Measurements from ENCODE around the gene HRK. TPM values are rescaled to one million over a fixed set of nuclear protein-coding genes. Genes with fewer than 3 reads are reported as not detected.

Gene HRK
- total and polyA plus RNA-seq, 2 of the 13 experiments (the other 11 are each of a cell fraction or from before 2014, with no cell fraction given): 0.02 TPM; not detected in 1

DNA sequence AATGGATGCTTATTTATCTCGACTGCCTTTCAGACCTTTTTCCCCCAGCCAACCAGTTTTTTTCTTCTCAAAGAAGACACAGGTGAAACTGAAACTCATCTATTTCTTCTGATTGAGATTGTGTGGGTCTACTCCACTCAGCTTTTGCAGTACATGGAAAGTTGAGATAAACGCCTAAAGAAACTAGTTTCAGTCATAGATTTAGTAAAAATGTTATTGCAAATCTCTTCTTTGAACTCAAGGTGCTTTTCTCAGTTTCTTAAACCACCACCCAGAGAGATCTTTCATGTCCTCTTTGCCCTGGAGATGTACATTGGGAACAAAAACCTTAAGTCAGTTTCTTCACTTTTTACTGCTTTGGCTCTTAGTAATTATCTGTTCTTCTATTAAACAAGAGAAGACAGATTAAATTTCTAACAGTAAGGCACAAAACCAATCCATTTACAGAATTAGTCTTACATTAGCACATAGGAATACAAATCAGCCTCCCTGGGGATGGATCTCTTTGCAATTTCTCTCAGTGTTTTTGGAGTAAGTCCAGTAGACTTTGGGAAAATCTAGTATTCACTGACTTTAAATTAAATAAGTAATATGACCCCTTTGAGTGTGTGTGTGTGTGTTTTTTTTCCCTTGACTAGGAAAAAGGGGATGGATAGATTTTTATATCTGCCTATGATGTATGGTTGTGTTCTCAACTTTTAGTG, 41.1 kb upstream of the HRK start:
- Histone ChIP-seq H4K20me1 (ENCODE audit: insufficient read depth, low read length) (peaks cover 2% of the 10 kb centered on the region; the same call in 1 of the 2 replicates), H3K4me2 (ENCODE audit: low read depth, low read length) (no peak overlapping the region), H3K4me3 (replicated peaks in 1 of 3; ENCODE audit: insufficient read depth in 1 of 3, low read depth in 2 of 3, low read length in 3 of 3) (no peak overlapping the region), H2AFZ (ENCODE audit: low read length) (no peak overlapping the region), H3K4me1 (ENCODE audit: insufficient read depth, low read length) (peaks cover 39% of the 10 kb centered on the region), H3K27ac (ENCODE audit: extremely low read length, insufficient read depth, low read length) (no peak overlapping the region), H3K36me3 (replicated peaks in 1 of 2; ENCODE audit: control insufficient read depth in 1 of 2, insufficient read depth in 2 of 2, low read length in 2 of 2) (no peaks in the 10 kb centered on the region; a peak in 2 of 5 replicates), H3K9ac (ENCODE audit: insufficient read depth, low read depth, low read length) (no peak overlapping the region), H3K79me2 (ENCODE audit: insufficient read depth, low read length) (no peaks in the 10 kb centered on the region), H3K9me3 (ENCODE audit: low read length) (no peaks in the 10 kb centered on the region), H3K27me3 (ENCODE audit: control insufficient read depth in 1 of 2, insufficient read depth in 2 of 2, low read length in 2 of 2) (no peaks in the 10 kb centered on the region)
- FAIRE-seq: no peak
- no TSS peak for BruUV-seq (replicated peaks)
- no peak for DNase-seq (ENCODE audit: low spot score)
- intact Hi-C loops (cut with micrococcal nuclease; ENCODE audit: unreplicated experiment): no loop called here
- no peak for ATAC-seq
- no peak for TF ChIP-seq ZSCAN22 (CRISPR knock-in tag; IDR thresholded peaks at IDR 0.05)
- TF ChIP-seq, protein P1, sequence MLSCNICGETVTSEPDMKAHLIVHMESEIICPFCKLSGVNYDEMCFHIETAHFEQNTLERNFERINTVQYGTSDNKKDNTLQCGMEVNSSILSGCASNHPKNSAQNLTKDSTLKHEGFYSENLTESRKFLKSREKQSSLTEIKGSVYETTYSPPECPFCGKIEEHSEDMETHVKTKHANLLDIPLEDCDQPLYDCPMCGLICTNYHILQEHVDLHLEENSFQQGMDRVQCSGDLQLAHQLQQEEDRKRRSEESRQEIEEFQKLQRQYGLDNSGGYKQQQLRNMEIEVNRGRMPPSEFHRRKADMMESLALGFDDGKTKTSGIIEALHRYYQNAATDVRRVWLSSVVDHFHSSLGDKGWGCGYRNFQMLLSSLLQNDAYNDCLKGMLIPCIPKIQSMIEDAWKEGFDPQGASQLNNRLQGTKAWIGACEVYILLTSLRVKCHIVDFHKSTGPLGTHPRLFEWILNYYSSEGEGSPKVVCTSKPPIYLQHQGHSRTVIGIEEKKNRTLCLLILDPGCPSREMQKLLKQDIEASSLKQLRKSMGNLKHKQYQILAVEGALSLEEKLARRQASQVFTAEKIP (CRISPR knock-in tag; IDR thresholded peaks at IDR 0.05; ENCODE audit: borderline replicate concordance): no peak
- in situ Hi-C loops (cut with HindIII; ENCODE audit: extremely low pct_ligation_motif_present, low pct_unique_long_range_greater_than_20kb): no loop called here
- POLR2A ChIA-PET: no interaction called here
- CTCF ChIA-PET (ENCODE audit: low intra/inter-chr PET ratio, low total read pairs): no interaction called here
- 86% methylated on average over 2 of the region's 2 CpGs for WGBS (ENCODE audit: low lambda C conversion rate)

DNA sequence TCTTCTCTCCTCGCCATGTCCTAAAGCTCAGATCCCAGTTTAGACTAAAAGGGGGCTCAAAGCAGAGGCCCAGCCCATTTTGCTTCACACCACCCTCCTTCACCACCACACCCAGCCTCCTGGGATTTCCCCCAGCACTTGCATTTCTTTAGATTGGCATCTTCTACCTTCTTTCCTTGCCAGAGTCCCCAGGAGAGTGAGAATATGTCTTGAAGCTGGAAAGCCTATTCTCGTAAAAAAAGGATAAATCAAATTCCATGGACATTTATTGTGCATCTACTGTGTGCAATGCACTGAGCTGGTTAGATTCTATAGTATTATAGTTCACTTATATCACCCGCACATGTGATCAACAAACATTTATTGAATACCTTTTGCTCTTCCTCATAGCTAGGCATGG, 39.7 kb upstream of the HRK start:
- 99% methylated on average over 3 of the region's 3 CpGs for WGBS (ENCODE audit: low lambda C conversion rate)
- Histone ChIP-seq H3K9me3 (ENCODE audit: low read length) (no peaks in the 10 kb centered on the region), H3K36me3 (replicated peaks in 1 of 2; ENCODE audit: control insufficient read depth in 1 of 2, insufficient read depth in 2 of 2, low read length in 2 of 2) (no peaks in the 10 kb centered on the region; a peak in 2 of 5 replicates), H3K79me2 (ENCODE audit: insufficient read depth, low read length) (no peaks in the 10 kb centered on the region), H2AFZ (ENCODE audit: low read length) (no peak overlapping the region), H3K27ac (ENCODE audit: extremely low read length, insufficient read depth, low read length) (no peak overlapping the region), H3K4me2 (ENCODE audit: low read depth, low read length) (no peak overlapping the region), H3K9ac (ENCODE audit: insufficient read depth, low read depth, low read length) (no peak overlapping the region), H3K4me3 (replicated peaks in 1 of 3; ENCODE audit: insufficient read depth in 1 of 3, low read depth in 2 of 3, low read length in 3 of 3) (no peak overlapping the region), H4K20me1 (ENCODE audit: insufficient read depth, low read length) (peaks cover 7% of the 10 kb centered on the region; the same call in 1 of the 2 replicates), H3K27me3 (ENCODE audit: control insufficient read depth in 1 of 2, insufficient read depth in 2 of 2, low read length in 2 of 2) (no peaks in the 10 kb centered on the region), H3K4me1 (ENCODE audit: insufficient read depth, low read length) (peaks cover 53% of the 10 kb centered on the region)
- no peak for DNase-seq (ENCODE audit: low spot score)
- no peak for ATAC-seq
- BruUV-seq (replicated peaks): no TSS peak
- no peak for FAIRE-seq
- POLR2A ChIA-PET: no interaction called here
- in situ Hi-C loops (cut with HindIII; ENCODE audit: extremely low pct_ligation_motif_present, low pct_unique_long_range_greater_than_20kb): no loop called here
- CTCF ChIA-PET (ENCODE audit: low intra/inter-chr PET ratio, low total read pairs): no interaction called here
- intact Hi-C loops (cut with micrococcal nuclease; ENCODE audit: unreplicated experiment): no loop called here
- TF ChIP-seq NFE2L1 (CRISPR knock-in tag; IDR thresholded peaks at IDR 0.05; ENCODE audit: borderline replicate concordance) (no peak), ZFAT (CRISPR knock-in tag; conservative IDR thresholded peaks at IDR 0.05) (no peak), TSC22D2 (CRISPR knock-in tag; IDR thresholded peaks at IDR 0.05; ENCODE audit: borderline replicate concordance) (no peak), ZNF616 (CRISPR knock-in tag; IDR thresholded peaks at IDR 0.05; ENCODE audit: low read depth) (no peak), HDAC6 (IDR thresholded peaks at IDR 0.05; ENCODE audit: low read depth, low read length) (no peak), SOX6 (IDR thresholded peaks at IDR 0.05) (no peak), SOX6 (CRISPR knock-in tag; IDR thresholded peaks at IDR 0.05) (no peak)
- TF ChIP-seq, protein P2, sequence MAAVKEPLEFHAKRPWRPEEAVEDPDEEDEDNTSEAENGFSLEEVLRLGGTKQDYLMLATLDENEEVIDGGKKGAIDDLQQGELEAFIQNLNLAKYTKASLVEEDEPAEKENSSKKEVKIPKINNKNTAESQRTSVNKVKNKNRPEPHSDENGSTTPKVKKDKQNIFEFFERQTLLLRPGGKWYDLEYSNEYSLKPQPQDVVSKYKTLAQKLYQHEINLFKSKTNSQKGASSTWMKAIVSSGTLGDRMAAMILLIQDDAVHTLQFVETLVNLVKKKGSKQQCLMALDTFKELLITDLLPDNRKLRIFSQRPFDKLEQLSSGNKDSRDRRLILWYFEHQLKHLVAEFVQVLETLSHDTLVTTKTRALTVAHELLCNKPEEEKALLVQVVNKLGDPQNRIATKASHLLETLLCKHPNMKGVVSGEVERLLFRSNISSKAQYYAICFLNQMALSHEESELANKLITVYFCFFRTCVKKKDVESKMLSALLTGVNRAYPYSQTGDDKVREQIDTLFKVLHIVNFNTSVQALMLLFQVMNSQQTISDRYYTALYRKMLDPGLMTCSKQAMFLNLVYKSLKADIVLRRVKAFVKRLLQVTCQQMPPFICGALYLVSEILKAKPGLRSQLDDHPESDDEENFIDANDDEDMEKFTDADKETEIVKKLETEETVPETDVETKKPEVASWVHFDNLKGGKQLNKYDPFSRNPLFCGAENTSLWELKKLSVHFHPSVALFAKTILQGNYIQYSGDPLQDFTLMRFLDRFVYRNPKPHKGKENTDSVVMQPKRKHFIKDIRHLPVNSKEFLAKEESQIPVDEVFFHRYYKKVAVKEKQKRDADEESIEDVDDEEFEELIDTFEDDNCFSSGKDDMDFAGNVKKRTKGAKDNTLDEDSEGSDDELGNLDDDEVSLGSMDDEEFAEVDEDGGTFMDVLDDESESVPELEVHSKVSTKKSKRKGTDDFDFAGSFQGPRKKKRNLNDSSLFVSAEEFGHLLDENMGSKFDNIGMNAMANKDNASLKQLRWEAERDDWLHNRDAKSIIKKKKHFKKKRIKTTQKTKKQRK (IDR thresholded peaks at IDR 0.05; ENCODE audit: low read length): no peak
- TF ChIP-seq, protein P3, sequence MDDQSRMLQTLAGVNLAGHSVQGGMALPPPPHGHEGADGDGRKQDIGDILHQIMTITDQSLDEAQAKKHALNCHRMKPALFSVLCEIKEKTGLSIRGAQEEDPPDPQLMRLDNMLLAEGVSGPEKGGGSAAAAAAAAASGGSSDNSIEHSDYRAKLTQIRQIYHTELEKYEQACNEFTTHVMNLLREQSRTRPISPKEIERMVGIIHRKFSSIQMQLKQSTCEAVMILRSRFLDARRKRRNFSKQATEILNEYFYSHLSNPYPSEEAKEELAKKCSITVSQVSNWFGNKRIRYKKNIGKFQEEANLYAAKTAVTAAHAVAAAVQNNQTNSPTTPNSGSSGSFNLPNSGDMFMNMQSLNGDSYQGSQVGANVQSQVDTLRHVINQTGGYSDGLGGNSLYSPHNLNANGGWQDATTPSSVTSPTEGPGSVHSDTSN (CRISPR knock-in tag; IDR thresholded peaks at IDR 0.05; ENCODE audit: borderline replicate concordance): no peak
